Activated CD4-positive, alpha-beta T cell treated with anti-CD3 and anti-CD28 coated beads, Interleukin-2, amount 50 U/mL, for 1 hour (primary cell): Measurements from ENCODE around the gene SULT4A1.
"Not testable (repeated sequence)": the region's sequence is repeated elsewhere in the genome, so short reads cannot be mapped to it uniquely, and the experiment has no call there.

Experiments
- DNase-seq: peaks from one replicate; pipeline ENCODE4 v3.0.0-alpha.2; 2020

SULT4A1 gene

GRCh38 chr22:43885786-43886185 lies 23.5 kb upstream of the SULT4A1 start:
- DNase-seq = no peak

- DNase-seq = no peak
Observed at GRCh38 chr22:43885319-43885671, 23.0 kb upstream of the SULT4A1 start.

- DNase-seq = peak; percentile 25
Observed at GRCh38 chr22:43884600-43885318, 22.4 kb upstream of the SULT4A1 start.

- no peak for DNase-seq
Observed at GRCh38 chr22:43883719-43884415, 21.6 kb upstream of the SULT4A1 start.

GRCh38 chr22:43883012-43883661 lies 20.8 kb upstream of the SULT4A1 start:
- peak; percentile 30 for DNase-seq

GRCh38 chr22:43882122-43882767 lies 19.9 kb upstream of the SULT4A1 start:
- no peak for DNase-seq

- no peak for DNase-seq
Observed at GRCh38 chr22:43881091-43882061, 19.1 kb upstream of the SULT4A1 start.

- DNase-seq = no peak
Observed at GRCh38 chr22:43880541-43880991, 18.3 kb upstream of the SULT4A1 start.

- DNase-seq = no peak
Observed at GRCh38 chr22:43879901-43880540, 17.7 kb upstream of the SULT4A1 start.

GRCh38 chr22:43878831-43879550 lies 16.7 kb upstream of the SULT4A1 start:
- DNase-seq = no peak

GRCh38 chr22:43878079-43878795 lies 15.9 kb upstream of the SULT4A1 start:
- no peak for DNase-seq

- no peak for DNase-seq
Observed at GRCh38 chr22:43876866-43877509, 14.7 kb upstream of the SULT4A1 start.

- DNase-seq = no peak
Observed at GRCh38 chr22:43869799-43870198, 7.5 kb upstream of the SULT4A1 start.

GRCh38 chr22:43869001-43869400 lies 6.7 kb upstream of the SULT4A1 start:
- not testable (repeated sequence) for DNase-seq

- DNase-seq = no peak
Observed at GRCh38 chr22:43867839-43868635, 5.7 kb upstream of the SULT4A1 start.

- DNase-seq = no peak
Observed at GRCh38 chr22:43862882-43863202, 529 bp upstream of the SULT4A1 start.

- DNase-seq = no peak
Observed at GRCh38 chr22:43861529-43861928, 784 bp downstream of the SULT4A1 start.

- DNase-seq = no peak
Observed at GRCh38 chr22:43860831-43861230, 1.5 kb downstream of the SULT4A1 start.

- no peak for DNase-seq
Observed at GRCh38 chr22:43860126-43860525, 2.2 kb downstream of the SULT4A1 start.
